H1 (cell line): ENCODE measurements around the gene GBF1. TPM values are rescaled to one million over a fixed set of nuclear protein-coding genes. Genes with fewer than 3 reads are reported as not detected.

Experiments used
- SRF ChIP-seq: IDR thresholded peaks from 2 replicates; pipeline ENCODE4 v1.6.1; 2011; ENCODE audit warnings: mild to moderate bottlenecking, low read depth, low read length, moderate library complexity
- polyA plus RNA-seq, 7 experiments: library from polyadenylated mRNA; depleted of rRNA in 3 of 7; stranded (reverse) in 5 of 7; unstranded in 2 of 7; fragments of >200 nt in 5 of 7; fragments of 200-250 nt in 2 of 7; gene quantifications; 1 replicate in 5 of 7; 2 replicates in 1 of 7; 4 replicates in 1 of 7; pipeline versions ENCODE4 v1.2.1 to v1.2.3, GENCODE V29; 2011 to 2013; ENCODE audit warnings: missing spikeins in 2 of 7, mixed read lengths in 2 of 7
- total RNA-seq: library from RNA; stranded (reverse); fragmentation: NEBNext Ultra II Directional; extraction: Animal tissue kit (Norgen Biotek cat#: 25700); gene quantifications from 2 replicates; pipeline ENCODE4 v1.2.1, GENCODE V29; 2021

Gene GBF1
- total and polyA plus RNA-seq, 2 of the 8 experiments (the other 6 are each of a cell fraction or from before 2014, with no cell fraction given): 11.0 to 25.5 TPM

DNA sequence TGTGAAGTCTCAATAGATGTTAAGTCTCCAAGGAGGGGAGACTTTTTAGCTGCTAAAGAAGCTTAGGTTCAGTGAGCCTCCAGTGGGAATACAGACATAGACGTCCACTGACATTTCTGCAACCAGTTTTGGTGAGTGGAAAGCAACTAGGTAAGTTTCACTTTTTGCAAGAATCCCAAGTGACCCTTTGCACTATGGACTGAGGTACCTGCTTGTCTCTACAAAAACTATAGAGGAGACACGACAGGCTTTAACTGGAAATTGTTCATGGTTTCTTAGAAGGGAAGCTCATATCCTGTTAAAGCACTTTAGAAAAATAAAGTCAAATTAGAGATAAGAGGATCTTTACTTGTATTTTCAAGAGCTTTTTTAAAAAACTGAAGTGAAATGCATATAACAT lies 38.6 kb downstream of the GBF1 start (continued):
- TF ChIP-seq SRF: no peak
- TF ChIP-seq, all 59 proteins: peak for 0
